Right renal pelvis (tissue), 4 donors: ENCODE results near the gene SSH2. TPM values are rescaled to one million over a fixed set of nuclear protein-coding genes. Genes with fewer than 3 reads are reported as not detected.
"Not testable (repeated sequence)": the region's sequence is repeated elsewhere in the genome, so short reads cannot be mapped to it uniquely, and the experiment has no call there.

Experiments used
- DNase-seq, 4 donors: peaks; one replicate each; pipeline ENCODE4 v3.0.0-alpha.2; 2013; ENCODE audit warnings: low read depth in 4 of 4, low spot score in 3 of 4, missing footprints in 1 of 4
- polyA plus RNA-seq, 4 donors: library from polyadenylated mRNA; unstranded; fragments of 120-200 nt; gene quantifications; one replicate each; pipeline ENCODE4 v1.2.1, GENCODE V29; 2013; ENCODE audit not compliant: insufficient read length in 4 of 4

Gene SSH2
- 10 to 100 TPM; 16.6 to 19.2 (median 19.0) TPM for polyA plus RNA-seq

- DNase-seq = peak; percentile 64 to 73 (median 67)
Observed at GRCh38 chr17:29929533-29930408, at the start of gene SSH2. Gene SSH2 (minus strand): TSS chr17:29930228. CDS start chr17:29930000, 228 bp downstream.

- DNase-seq = no peak
Observed at GRCh38 chr17:29977836-29978235, 47.8 kb upstream of the SSH2 start.

- no peak for DNase-seq
Observed at GRCh38 chr17:29973005-29973404, 43.0 kb upstream of the SSH2 start.

GRCh38 chr17:29972277-29972676 is 42.2 kb upstream of the SSH2 start:
- DNase-seq = no peak

- no peak for DNase-seq
Observed at GRCh38 chr17:29968271-29968670, 38.2 kb upstream of the SSH2 start.

- no peak for DNase-seq
Observed at GRCh38 chr17:29962656-29963055, 32.6 kb upstream of the SSH2 start.

- DNase-seq = no peak
Observed at GRCh38 chr17:29959658-29960337, 29.8 kb upstream of the SSH2 start.

GRCh38 chr17:29958947-29959657 is 29.1 kb upstream of the SSH2 start:
- DNase-seq = no peak

- DNase-seq = not testable (repeated sequence)
Observed at GRCh38 chr17:29957488-29957887, 27.5 kb upstream of the SSH2 start.

GRCh38 chr17:29956225-29956624 is 26.2 kb upstream of the SSH2 start:
- no peak for DNase-seq

GRCh38 chr17:29954405-29954804 is 24.4 kb upstream of the SSH2 start:
- DNase-seq = no peak

- DNase-seq = no peak
Observed at GRCh38 chr17:29949696-29950095, 19.7 kb upstream of the SSH2 start.

- DNase-seq = no peak
Observed at GRCh38 chr17:29948448-29949215, 18.6 kb upstream of the SSH2 start.

GRCh38 chr17:29945281-29945680 is 15.3 kb upstream of the SSH2 start:
- DNase-seq = no peak

- no peak for DNase-seq
Observed at GRCh38 chr17:29941334-29941733, 11.3 kb upstream of the SSH2 start, which contains the start of gene EFCAB5. Gene EFCAB5 (plus strand): TSS chr17:29941634. CDS start chr17:29941797, 163 bp downstream.

- no peak for DNase-seq
Observed at GRCh38 chr17:29936724-29937123, 6.7 kb upstream of the SSH2 start.

GRCh38 chr17:29935909-29936308 is 5.9 kb upstream of the SSH2 start:
- DNase-seq = not testable (repeated sequence)

GRCh38 chr17:29933379-29933778 is 3.4 kb upstream of the SSH2 start:
- DNase-seq = no peak

GRCh38 chr17:29931231-29931932 is 1.4 kb upstream of the SSH2 start:
- peak; percentile 58 to 67 (median 64) for DNase-seq
